ENCODE measurements around the gene AIG1.

AIG1 gene

DNA sequence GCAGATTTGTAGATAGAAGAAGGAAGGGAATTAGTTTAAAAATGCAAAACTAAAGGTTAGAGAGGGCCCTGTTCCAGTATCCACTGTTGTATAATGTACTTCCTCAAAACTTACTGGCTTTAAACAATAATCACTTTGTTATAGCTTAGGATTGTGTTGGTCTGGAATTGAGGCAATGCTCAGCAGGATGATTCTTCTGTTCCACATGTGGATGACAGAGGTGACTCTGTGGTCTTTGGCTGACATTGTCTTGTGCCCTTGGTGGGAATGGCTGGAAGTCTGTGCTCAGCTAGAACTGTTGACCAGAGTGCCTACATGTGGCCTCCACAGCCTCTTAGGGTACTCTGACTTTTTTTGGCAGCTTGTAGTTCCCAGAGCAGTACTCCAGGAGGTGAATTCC, 143.4 kb downstream of the AIG1 start:
- DNase-seq = no peak

DNA sequence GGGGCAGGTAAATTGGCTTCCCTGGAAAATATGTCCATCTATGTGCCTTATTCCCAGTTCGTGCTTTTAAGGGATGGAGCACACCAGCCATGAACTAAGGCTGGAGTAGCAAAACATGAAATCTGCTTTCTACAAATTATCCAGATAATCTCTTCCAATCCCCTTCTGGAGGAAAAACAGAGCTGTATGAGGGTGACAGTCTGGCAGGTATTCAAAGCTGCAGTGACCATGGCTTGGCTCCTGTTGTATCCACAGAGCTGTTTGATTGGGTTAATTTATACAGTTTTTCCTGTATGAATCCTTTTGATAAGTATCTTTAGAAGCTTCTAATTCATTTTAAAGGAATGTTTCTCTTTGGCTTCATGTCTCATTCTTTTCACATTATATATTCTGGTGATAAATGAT, 144.4 kb downstream of the AIG1 start:
- no peak for DNase-seq

DNA sequence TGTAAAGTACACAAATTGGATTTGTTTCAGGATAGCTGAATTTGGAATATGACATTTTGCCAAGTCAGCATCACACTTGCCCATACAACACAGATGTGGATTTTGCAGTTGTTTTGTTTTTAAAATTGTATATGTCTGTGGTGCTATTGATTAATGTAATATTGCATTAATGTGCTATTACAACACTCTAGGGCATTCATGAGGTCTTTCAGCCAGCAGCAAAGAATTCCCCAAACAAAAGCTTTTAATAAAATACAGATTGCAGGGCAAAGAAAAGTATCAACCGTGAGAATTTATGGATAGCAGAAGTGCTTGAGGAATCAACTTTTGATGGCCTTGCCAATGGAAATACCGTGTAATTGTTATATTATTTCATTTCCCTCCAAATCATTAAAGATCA, 144.9 kb downstream of the AIG1 start:
- no peak for DNase-seq

DNA sequence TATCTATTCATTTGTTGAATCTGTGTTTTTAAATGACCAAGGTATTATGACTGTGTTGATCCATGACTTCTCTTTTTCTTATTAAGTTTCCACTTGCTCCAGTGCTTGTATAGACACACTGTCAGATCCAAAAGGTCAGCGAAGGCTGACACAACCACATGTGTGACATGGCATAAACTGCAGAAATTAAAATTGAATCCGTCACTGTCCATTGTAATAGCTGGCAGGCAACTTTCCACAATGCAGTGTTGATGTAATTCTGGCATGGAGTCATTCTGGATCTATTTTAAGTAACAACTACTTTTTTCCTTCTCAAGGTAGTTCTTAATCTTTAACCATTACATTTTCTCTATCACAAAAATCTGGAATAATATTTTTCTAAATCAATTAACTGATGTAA, 145.3 kb downstream of the AIG1 start:
- DNase-seq = no peak

DNA sequence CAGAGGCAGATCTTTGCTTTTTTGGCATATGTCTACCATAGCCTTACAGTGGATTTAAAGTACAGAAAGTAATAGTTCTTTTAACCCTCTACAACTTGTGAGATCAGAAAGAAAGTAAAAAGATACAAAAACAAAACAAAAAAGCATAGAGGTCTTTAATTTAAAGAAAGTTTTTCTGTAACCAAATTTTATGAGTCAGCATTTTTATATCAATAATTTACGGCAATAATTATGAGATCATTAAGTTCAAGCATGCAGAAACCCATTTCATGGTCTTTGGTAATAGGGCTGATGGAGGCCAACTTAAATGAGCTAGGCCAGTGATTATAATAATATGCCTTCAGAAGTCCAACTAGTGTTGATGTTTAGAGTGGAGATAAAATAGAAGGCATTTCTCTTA, 145.9 kb downstream of the AIG1 start:
- no peak for DNase-seq

DNA sequence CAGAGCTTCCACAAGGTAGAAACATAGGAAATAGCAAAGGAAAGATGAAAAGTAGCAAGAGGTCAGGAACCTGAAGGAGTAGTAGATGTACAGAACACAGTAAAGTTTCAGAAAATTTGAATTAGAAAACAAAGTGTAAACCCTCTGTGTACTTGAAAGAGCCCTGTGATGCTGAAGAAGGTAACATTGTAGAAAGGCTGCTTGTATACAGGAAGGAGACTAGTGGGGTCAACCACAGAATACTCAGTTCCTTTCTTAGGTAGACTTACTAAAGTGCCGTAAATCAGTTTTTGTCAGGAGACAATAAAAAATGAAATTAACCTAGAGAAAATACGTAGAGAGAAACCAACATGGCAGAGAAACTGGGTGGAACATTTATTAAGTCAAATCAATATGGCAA, 149.7 kb downstream of the AIG1 start:
- no peak for DNase-seq

DNA sequence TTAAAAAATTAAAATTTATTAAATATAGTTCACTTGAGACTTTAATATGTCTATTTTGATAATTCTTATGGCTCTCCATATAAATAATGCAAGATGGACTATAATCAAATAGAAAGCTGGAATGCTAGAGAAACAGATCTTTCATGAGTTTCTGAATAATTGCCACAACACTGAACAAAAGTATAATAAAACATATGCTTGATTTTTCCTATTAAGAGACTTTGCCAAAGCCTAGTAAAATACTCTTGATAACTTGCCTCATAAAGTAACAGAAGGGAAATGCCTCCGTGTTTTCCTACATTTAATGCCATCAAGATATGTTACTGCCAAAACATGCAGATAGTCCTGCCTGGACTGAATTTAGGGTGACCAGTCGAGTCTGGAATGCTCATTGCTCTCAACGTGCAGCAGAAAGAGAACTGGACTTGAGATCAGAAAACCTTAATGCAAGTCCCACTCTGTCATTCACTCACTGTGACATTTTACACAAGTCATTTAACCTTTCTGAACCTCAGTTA, 153.2 kb downstream of the AIG1 start:
- DNase-seq = no peak

DNA sequence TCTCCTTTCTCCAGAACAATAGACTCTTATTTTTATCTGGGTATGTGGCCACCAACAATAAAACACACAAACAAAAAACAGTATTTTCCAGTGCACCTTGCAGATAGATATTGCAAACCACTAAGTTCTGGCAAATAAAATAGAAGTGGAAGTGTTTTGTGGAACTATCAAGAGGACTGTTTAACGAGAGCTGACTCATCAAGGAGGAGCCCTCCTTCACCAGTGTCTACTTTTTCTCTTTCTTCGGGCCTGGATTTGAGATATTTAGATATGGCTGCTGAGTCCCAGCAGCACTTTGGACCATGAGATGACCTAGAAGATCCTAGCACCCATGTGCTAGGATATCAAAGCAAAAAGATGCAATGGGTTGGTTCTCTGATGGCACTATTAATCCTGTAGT, 154.7 kb downstream of the AIG1 start:
- no peak for DNase-seq

DNA sequence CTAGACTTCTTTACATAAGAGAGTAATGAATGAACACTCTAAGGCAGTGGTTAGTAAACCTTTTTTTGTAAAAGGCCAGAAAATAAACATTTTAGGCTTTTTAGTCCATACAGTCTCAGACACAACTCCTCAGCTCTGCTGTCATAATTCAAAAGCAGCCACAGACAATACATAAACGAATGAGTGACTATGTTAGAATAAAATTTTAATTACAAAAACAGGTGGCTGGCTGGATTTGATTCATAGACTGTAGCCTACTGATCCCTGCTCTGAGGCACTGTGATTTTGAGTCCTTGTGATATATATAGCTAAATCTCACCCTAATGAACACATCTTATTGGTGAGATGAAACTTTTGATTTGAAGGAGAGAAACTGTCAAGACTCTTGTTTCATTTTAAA, 155.1 kb downstream of the AIG1 start:
- DNase-seq = no peak

DNA sequence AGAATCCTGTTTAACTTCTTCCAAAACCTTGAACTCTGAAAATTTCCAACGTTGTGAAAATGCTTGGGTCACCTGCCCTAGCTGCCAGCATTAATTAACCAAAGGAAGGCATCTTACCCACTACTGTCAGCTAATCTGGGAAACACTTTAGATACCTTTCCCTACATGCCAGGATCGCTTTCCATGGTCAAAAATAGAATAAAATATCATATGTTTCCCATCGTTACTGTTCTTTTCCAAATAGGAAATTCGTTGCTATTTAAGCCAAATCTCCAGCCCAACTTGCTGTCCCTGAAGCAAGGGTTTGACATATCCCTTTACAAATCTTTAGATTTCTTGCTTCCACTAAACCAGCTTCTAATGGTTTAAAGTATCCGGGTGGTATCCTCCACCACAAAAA, 157.5 kb downstream of the AIG1 start:
- no peak for DNase-seq

DNA sequence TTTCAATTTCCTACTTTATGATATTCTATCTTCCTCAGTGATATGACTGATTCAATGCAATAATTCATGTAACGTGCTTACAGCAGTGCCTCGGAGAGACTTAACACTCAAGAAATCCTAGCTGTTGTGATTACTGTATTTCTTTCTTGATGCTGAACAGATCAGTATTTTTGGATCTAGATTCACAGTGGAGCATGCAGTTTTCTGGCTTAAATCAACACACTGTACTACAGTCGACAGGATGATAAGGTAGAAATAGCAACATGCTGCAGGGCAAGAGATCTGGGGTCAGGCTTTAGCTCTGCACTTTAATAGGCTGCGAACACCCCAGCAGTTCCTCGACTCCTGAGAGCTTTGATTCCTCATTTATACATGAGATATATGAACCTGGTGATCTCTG, 161.0 kb downstream of the AIG1 start:
- DNase-seq = no peak

DNA sequence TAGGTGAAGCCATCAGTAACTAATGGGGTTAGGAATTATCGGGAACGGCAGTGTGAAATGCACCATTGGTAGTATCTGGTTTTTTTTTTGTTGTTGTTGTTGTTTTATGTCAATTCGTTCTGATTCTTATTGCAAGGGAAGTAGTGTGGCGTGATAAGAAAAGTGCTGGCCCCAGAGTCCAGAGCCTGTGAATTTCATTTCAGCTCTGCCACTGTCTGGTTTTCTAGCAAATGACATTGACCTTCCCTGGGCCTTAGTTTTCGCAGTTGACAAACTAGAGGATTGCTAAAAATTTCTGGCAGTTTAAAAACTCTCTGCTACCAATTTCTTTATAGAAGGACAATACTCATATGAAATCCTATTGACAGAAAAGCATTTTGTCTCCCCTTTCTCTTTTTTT, 161.6 kb downstream of the AIG1 start:
- DNase-seq = no peak

DNA sequence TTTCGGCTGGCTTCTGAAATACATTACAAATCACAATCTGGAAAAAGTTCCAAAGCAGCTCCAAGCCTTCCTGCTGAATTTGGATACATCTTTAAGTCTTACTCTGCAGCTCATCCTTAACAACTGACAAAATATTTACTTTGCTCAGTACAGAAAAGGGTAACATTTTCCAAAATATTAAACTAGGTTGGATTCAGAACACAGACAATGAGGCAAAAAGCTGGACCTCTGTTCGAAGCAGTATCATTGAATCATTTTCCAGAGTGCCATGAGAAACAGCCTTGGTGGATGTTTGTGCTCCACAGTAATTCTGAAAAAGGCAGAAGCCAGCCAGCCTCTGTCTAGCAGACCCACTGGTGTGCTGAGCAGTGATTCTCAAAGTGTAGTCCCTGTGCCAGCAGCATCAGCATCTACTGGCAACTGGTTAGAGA, 162.1 kb downstream of the AIG1 start:
- no peak for DNase-seq

DNA sequence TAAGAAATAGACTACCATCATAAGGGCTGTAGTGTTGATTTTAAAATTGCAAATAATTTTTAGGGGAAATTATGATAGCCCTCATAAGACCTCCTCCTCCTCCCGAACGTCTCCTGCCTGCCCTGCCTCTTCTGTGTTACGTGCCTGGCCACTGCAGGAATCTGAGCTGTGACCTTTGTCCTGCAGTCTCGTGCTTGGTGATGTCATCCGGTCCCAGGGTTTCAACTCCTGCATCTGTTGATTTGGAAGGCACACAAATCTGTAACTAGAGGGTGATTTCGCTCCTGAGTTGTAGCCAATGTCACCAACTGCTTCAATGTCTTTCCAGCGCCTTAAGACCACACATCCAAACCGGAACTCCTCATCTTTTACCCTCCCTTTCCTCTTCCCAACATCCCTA, 163.2 kb downstream of the AIG1 start:
- no peak for DNase-seq

DNA sequence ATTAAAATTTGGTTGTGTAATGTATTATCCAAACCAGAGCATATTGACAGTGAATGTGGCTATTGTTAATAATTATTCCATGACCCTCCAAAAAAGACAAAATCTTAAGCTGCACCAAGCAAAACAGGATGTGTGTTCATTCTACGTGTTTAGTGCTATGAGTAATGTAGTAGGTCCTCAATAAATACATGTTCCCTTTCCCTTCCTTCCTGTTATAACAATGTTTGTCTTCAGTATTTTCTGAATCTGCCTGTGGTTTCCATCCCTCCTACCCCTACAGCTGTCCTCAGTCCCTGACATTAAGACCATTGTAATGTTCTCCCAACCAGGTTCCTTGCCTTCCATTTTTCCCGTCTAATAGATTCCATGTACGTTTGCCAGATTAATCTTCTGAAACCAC, 163.8 kb downstream of the AIG1 start:
- DNase-seq = no peak

DNA sequence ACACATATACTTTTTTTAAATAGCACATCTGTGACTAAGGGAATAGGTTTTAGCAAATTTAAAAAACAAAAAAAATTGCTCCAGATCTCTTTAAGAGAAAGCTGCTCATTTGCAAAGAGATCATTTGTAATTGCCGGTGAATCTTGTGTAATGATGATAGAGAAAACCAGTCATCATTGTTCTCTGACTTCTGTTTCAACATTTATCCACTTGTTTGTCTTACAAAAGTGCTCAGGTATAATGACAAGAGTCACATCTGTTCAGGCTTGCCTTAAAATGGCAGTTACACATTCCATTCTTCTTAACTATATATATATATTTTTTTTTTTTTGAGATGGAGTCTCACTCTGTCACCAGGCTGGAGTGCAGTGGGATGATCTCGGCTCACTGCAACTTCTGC, 165.2 kb downstream of the AIG1 start:
- no peak for DNase-seq

DNA sequence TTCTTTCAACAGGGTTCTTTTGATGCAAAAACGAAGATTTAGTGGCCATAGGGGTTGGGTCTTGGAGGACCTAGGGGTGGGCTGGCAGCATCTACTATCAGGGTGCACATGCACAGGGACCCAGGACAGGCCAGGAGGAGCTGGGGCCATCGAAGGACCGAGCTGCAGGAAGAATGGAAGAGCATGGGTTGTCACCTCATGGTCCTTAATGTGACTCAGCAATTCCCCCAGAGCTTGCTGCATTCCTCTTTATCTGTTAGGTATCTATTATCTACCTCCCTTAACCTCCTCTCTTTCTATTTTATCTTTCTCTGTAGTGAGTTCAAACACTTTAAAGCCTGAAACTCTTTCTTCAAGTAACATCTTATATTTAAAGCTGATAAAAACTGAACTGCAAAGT, 167.0 kb downstream of the AIG1 start:
- no peak for DNase-seq

DNA sequence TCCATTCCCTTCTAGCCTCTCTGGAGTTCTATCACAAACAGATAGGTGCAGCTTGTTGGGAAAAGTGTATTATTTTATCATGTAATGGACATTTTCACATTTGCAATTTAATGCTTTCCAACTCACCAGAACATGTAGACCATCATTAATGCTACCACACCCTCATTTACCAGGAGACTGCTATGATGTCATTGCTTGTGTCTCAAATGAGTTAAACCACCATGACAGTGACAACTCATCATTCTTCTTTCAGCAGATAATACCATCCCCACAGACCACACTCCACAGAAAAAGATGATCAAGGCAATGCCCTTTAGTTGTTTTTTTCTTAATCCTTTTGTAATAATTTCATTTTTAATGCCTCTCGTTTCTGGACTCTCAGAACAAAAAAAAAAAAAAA, 168.7 kb downstream of the AIG1 start:
- DNase-seq = no peak

DNA sequence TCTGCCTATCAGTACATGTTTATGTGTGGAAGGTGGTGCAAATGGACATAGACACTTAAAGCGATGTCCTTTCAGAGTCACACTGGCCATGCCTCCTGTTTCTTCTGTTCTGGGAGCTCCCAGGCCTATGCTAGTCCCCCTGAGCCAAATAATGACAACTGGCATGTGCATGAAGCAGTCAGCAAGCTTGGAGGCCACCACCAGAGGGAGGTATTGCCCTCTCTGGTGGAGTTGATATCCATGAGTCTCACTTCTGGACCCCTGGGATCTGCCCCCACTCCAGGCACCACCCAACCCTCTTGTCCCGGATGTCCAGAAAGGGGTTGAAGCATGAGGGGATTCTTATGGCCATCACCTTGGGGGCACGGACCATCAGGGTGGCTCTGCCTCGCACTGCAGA, 172.2 kb downstream of the AIG1 start:
- no peak for DNase-seq

DNA sequence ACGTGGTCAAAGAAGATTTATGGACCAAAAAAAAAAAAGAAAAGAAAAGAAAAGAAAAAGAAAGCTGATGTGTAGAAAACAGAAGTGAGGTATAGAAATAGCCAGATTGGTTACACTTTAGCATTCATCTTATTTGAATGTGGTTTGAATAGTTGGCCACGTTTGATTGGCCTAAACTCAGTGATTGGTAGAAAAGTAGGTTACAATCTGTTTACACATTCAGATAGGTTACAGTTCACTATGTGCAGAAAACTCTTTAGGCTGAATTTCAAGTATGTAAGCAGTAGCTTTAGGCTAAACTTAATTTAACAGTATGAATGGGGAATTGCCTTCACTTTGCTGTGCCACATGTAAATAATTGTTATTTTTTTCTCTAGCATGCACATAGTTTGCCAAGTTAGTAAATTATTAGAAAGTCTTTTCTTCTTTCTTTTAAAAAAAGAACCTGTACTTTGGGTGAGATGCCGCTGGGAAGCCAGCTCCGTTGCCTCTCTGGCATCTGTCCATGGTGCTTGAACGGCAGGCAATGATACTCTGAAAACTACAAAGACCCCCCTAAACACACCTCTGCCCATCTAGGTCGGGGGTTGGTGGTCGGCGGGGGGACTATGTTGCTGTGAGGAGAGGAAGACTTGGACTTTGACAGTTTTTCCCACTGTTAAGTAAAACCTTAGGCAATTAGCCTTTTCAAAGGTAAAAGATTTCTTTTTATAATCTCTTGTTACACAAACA, 173.0 kb downstream of the AIG1 start:
- no peak for DNase-seq

DNA sequence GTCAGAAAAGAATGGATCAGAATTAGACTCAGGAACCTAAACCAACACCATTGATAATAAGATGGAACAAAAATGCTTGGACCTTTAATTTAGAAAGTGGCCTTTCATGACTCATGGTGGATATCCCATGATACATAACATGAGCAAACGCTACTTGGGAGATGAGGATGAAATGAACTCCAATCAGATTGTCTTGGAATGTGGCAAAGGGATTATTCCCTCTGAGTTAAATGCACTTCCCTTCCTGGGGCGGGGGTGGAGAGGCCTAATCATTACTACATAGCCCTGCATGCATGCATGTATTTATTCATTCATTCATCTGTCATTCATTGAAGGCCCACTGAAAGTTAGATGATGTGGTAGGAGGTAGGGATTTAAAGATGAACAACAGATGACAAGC, 174.0 kb downstream of the AIG1 start:
- DNase-seq = no peak

DNA sequence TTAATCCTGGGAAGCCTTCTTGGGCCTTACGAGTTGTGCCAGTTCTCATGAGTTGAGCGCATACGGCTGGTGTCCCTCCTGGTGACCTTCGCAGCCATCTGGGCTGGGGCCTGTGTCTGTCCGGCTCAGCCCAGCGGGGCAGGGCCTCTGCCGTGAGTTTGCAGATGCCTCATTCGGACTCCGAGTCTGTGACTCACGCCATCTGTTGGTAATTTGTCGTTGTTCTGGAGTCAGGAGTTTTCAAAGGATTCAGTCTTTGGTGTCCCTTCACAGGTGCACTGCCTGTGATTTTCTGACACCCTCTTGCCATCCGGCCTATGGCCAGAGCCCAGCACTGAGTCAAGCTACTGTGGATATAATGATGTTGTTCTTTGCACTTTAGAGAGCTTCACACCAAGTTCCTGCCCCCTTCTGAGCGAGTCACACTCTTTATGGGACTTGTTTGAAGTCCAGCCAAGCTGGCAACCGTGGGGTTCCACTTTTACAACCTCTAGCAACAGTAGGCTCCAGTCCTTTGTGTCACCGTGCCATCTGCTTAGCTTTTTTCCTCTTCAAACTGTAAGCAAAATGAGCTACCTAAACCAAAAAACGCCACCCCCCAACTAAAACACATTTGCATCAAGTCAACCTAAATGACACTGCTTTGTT, 175.6 kb downstream of the AIG1 start:
- no peak for DNase-seq

DNA sequence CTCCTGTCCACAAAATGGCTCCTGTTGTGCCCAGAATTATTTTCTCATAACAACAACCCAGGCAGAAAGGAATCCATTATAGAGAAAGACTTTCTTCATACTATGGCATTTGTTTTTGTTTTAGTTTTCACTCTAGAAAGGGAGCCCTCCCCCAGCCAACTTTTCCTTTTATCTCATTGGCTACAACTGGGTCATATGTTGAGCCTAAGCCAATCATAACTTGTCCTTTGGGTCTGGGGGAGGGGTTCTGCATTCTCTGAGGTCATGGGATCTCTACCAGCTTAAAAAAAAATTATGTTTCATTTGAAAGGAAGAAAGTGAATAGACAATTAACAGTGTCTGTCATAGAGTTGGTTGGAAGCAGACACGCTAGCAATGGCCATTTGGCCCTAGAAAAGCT, 177.6 kb downstream of the AIG1 start:
- DNase-seq = no peak

DNA sequence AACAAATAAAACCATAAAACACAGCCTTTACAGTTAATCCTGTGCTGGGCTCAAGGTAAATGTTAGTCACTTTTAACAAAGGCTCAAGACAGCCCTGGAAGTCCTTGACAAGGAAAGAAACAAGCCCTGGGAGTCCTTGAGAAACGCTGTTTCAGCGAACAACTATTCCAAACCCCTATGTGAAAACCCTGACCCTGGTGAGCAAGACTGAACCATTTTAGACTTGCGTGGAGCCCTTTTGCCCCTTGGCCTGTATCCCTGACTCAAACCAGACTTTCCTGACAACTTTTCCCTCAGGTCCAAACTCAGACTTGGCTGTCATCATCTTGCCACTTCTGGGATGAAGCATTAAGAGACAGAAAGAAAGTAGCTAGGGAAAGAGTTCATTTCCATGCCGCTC, 180.4 kb downstream of the AIG1 start:
- DNase-seq = no peak

DNA sequence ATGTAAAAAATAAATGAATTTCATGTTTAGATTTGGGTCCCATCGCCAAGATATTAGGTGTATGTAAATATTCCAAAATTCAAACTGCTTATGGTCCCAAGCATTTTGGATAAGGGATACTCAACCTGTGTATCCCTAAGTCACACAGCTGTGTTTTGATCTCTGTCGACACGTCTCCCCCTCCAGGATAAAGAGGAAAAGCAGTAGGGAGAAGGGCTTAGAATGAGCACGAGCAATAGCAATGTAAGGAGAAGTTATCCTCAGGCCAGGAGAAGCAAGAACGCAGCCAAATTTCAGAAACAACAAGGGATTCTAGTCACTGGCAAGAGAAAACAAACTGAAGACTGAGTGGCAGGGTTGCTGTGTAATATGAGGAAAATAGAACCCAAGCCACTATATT, 181.2 kb downstream of the AIG1 start:
- no peak for DNase-seq

Data from NCI-H187 (cell line).